ENCODE results near the gene TARP.
A peak's percentile ranks its signal among the peaks of the same experiment; 100 is the strongest.

The TARP gene

GRCh38 chr7:38273286-38273995 lies at the start of gene TARP:
TARP (minus strand) TSS chr7:38273636.
- no peak for DNase-seq

DNA sequence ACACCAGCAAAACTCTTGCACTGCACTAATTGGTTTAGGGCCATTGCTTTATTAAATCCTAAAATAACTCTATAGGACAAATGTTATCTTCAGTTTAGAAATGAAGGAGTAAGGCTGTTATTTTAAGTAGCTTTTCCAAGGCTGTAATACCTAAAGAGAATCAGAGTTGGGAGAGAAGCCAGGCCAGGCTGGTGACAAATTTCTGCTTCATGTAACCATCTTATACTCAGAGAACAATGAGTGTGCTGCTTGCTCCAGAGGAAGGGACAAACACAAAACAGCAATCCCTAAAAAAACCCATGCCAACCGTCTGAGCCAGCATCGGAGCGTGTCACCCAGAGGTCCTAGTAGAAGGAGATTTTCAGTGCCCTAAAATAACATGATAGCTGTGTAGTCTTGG lies 49.7 kb upstream of the TARP start:
- no peak for DNase-seq

DNA sequence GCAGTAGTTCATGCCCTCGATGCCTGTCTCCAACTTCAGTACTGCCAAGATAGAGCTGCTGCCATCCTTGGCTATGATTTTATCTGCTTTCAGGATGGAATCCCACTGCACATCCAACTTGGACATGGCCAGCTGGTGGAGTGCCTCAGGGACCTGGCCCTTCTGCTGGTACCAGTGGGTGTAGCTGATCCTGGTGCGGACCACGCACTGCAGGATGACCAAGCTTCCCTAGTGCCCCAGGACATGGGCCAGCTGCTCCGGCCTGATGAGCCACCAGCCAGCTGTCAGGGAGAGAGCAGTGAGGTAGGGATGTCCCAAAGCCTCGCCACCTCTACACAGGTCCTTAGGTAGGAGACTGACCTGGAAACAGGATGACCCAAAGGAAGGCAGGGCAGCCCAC lies 49.0 kb upstream of the TARP start:
- no peak for DNase-seq

DNA sequence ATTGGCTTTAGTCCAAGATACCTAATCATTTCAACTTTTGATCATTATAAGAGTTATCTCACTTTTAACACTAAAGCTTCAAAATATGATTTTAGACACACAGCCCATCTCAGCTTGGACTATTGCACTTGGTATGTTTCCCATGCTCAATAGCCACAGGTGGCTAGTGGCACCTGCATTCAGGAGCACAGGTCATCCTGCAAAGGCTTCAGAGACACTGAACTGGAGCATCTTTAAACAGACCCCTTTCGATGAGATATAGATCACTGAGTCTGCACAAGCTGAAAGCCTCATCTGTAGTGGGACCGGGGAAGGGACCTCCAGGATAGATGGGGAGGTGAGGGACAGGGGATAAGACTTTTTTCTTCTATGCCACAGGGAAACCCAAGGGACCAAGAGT lies 48.5 kb upstream of the TARP start:
- DNase-seq: no peak

GRCh38 chr7:38321515-38321944 lies 48.1 kb upstream of the TARP start:
- no peak for DNase-seq

- no peak for DNase-seq
These were observed 47.6 kb upstream of the TARP start for GRCh38 chr7:38321050-38321449.

- DNase-seq: no peak
These were observed 46.4 kb upstream of the TARP start for GRCh38 chr7:38319873-38320272.

DNA sequence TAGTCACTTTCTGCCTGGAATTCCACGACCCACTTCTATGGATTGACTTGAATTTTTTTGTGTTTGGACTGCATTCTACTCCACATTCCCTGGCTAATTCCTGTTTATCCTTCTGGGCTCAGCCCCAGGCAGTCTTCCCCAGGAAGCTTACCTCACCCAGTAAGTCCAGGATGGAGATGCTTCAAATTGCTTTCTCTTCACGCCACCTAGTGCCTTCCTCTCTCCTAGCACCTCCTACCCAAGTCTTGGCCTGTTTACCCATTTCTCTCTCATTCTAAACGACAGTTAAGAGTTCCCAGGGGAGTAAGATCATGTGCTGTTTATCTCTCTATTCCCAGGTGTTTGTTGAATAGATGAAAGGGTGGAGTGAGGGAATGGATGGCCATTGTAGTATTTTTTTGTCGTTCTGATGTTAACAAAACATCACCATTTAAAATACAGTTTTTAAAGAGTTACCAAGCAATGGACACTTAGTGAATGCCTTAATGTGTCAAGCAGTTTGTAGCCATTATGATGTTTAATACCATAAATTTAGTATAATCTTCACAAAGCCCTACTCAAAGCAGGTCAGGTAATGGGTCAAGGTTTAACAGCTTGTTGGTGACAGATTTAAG lies 45.5 kb upstream of the TARP start:
- DNase-seq: peak; percentile 57

DNA sequence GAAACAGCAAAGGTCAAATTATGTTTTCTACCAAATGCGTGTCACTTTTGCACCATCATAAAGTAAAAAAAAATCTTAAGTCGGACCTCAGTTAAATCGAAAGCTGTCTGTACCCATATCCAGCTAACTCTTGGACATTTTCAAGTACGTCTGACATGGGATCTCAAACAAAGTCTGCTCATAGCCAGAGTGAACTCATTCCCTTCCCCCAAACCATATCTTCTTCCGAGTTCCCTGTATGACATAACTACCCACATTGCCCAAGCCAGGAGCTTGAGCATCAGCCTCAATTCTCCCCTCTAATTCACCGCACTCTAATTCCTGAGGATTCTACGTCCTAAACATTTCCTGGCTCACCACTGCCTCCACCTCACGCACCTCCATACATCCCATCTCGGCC lies 44.8 kb upstream of the TARP start:
- no peak for DNase-seq

GRCh38 chr7:38317515-38317914 lies 44.1 kb upstream of the TARP start:
- DNase-seq: no peak

GRCh38 chr7:38316733-38317360 lies 43.4 kb upstream of the TARP start:
- DNase-seq: no peak

- no peak for DNase-seq
These were observed 42.0 kb upstream of the TARP start for GRCh38 chr7:38315410-38315809.

- DNase-seq: peak; percentile 54
These were observed 39.4 kb upstream of the TARP start for GRCh38 chr7:38312821-38313220.

GRCh38 chr7:38311329-38311937 lies 38.0 kb upstream of the TARP start:
- no peak for DNase-seq

GRCh38 chr7:38310591-38311101 lies 37.2 kb upstream of the TARP start:
- DNase-seq: no peak

GRCh38 chr7:38309555-38309954 lies 36.1 kb upstream of the TARP start:
- DNase-seq: no peak

DNA sequence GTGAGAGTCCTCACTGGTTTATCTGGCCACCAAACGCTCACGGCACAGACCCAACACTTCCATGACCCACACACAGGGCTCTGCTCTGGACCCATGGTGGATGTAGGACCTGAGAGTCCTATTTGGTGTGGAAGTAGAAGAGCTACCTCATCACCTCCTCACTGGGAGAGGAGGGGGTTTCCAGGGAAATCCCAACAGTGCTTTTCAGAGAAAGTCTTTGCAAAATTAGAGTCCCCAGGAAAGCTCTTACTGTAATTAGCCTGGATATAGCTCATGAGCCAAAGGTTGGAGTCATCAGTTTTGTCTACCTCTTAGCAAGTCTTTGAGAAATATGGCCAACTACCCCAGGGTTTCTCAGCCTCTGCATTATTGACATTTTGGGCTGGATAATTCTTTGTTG lies 34.7 kb upstream of the TARP start:
- DNase-seq: no peak

DNA sequence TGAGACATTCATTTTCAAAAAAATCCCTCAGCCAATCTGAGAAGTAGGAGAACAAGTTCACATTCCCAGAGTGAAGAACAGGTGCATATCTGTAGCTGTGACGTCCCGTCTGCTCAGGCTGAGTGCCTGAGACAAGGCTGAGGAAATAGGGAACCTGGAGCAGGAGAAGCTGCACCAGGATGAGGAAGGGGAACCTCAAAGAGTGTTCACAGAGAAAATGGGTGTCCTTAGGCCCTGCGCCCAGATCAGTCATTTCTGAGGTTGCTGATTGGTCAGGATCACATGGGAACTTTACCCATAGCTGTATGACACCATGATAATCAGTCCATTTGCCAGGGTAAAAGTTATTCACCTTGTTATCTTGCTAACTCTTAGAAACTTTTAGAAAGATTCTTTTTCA lies 34.2 kb upstream of the TARP start:
- DNase-seq: no peak

DNA sequence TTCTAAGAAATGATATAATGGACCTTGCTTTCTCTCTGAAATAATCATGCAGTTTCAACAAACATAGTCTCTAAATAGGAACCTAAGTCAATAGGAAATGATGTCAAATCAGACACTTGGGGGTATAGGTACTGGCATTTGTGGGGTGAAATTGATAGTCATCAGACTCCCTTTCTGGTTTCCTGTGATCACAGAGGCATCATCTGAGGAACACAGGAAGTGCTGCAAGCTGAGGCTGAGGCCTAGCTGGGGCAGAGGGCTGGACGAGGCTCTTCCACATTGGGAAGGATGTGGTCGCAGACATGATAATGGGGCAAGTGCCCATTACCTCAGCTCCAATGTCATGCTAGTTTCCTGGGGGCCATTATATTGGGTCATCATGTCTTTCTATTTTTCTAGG lies 33.5 kb upstream of the TARP start:
- DNase-seq: no peak

DNA sequence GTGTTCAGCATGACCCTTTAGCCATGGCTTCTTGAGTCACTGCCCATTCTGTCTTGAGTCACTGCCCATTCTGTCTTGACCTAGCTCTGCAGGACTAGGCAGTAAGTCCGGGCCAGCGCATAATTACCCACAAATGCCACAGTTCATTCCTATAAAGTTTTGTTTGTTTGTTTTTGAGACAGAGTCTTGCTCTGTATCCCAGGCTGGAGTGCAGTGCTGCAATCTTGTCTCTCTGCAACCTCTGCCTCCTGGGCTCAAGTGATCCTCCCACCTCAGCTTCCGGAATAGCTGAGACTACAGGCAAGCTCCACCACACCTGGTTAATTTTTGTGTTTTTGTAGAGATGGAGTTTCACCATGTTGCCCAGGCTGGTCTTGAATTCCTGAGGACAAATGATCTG lies 32.7 kb upstream of the TARP start:
- DNase-seq: no peak

- no peak for DNase-seq
These were observed 30.4 kb upstream of the TARP start for GRCh38 chr7:38303866-38304265.

DNA sequence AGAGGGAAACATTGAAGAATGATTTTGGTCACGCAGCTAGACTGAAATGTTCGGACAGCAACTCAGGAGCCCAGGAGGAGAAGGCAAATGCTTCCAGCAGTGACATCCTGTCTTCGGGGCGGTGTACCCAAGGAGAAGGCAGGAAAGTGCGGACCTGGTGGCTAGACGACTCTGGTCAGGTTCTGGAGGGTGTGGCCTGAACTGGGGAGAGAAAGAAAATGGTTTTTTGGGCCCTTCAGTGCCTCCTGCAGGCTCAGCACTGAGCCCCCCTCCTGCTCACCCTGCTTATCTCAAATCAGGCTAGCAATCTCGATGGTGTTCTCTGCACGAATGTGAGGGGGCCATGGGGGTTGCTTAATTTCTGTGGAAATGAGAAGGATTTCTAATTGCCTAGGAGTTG lies 26.7 kb upstream of the TARP start:
- no peak for DNase-seq

- no peak for DNase-seq
These were observed 26.0 kb upstream of the TARP start for GRCh38 chr7:38299275-38299931.
